SU-DHL-6 (cell line): ENCODE results near the gene TFG.

Experiments used
- H2AFZ ChIP-seq: fragments of 200-600 bp; sonication (generic); 2 replicates; pipeline ENCODE4 v1.6.1; 2014; ENCODE audit warnings: low read depth, mild to moderate bottlenecking, moderate library complexity, mixed read lengths, antibody characterized with exemption, low read length; ENCODE audit not compliant: severe bottlenecking
- H3F3A ChIP-seq: fragments of 200-600 bp; shearing (Covaris generic); 2 replicates; pipeline ENCODE4 v1.6.0; 2016; ENCODE audit warnings: antibody characterized with exemption, mild to moderate bottlenecking; ENCODE audit not compliant: insufficient read depth
- H3K27ac ChIP-seq: fragments of 200-600 bp; sonication (generic); 2 replicates; pipeline ENCODE4 v1.5.1; 2016; ENCODE audit warnings: low read depth, mild to moderate bottlenecking, low read length, moderate library complexity, mixed read lengths
- H3K27me3 ChIP-seq: fragments of 200-600 bp; sonication (generic), shearing (Covaris generic); 2 replicates; pipeline ENCODE4 v1.6.0; 2014; ENCODE audit warnings: mild to moderate bottlenecking, low read length
- H3K36me3 ChIP-seq: fragments of 200-600 bp; sonication (generic); 2 replicates; pipeline ENCODE4 v1.6.1; 2014; ENCODE audit warnings: mild to moderate bottlenecking, low read length, mixed read lengths
- H3K4me2 ChIP-seq: fragments of 300-600, 200-600 bp; shearing (Covaris generic), sonication (generic); 2 replicates; pipeline ENCODE4 v1.6.0; 2014; ENCODE audit warnings: low read length, low read depth, mild to moderate bottlenecking; ENCODE audit not compliant: poor library complexity, severe bottlenecking
- H3K4me3 ChIP-seq: fragments of 200-600 bp; sonication (generic); 2 replicates; pipeline ENCODE4 v1.5.1; 2014; ENCODE audit warnings: antibody characterized with exemption, low read length, mild to moderate bottlenecking, mixed read lengths; ENCODE audit not compliant: insufficient read depth, poor library complexity, severe bottlenecking
- H3K79me2 ChIP-seq: fragments of 200-600 bp; sonication (generic); 2 replicates; pipeline ENCODE4 v1.6.1; 2014; ENCODE audit warnings: mild to moderate bottlenecking, low read length, moderate library complexity; ENCODE audit not compliant: insufficient read depth
- H3K9ac ChIP-seq: fragments of 200-600 bp; sonication (generic); 2 replicates; pipeline ENCODE4 v1.7.0; 2014; ENCODE audit warnings: mild to moderate bottlenecking, low read length
- H3K9me2 ChIP-seq: fragments of 200-600 bp; sonication (generic); replicated peaks from 2 replicates; pipeline ENCODE4 v1.6.1; 2014; ENCODE audit warnings: low read length; ENCODE audit not compliant: insufficient read depth
- H3K9me3 ChIP-seq: fragments of 200-600 bp; sonication (generic); 2 replicates; pipeline ENCODE4 v1.6.1; 2014; ENCODE audit warnings: low read length, mixed read lengths; ENCODE audit not compliant: insufficient read depth
- H4K20me1 ChIP-seq: fragments of 200-600 bp; sonication (generic); 2 replicates; pipeline ENCODE4 v1.6.1; 2014; ENCODE audit warnings: low read depth, mild to moderate bottlenecking, antibody characterized with exemption, low read length, moderate library complexity, mixed read lengths
- EZH2phosphoT487 ChIP-seq: fragments of 200-600 bp; sonication (generic), shearing (Covaris generic); conservative IDR thresholded peaks from 2 replicates; pipeline ENCODE4 v1.6.1; 2018; ENCODE audit warnings: mild to moderate bottlenecking, antibody characterized with exemption, low read length, moderate library complexity, mixed read lengths
- TF ChIP-seq, protein P1 (sequence below): fragments of 200-600 bp; sonication (generic); IDR thresholded peaks from one replicate; pipeline ENCODE4 v1.5.1; 2017; ENCODE audit warnings: antibody characterized with exemption, mild to moderate bottlenecking, low read length, moderate library complexity; ENCODE audit not compliant: insufficient read depth, poor library complexity, severe bottlenecking

The TFG gene

DNA sequence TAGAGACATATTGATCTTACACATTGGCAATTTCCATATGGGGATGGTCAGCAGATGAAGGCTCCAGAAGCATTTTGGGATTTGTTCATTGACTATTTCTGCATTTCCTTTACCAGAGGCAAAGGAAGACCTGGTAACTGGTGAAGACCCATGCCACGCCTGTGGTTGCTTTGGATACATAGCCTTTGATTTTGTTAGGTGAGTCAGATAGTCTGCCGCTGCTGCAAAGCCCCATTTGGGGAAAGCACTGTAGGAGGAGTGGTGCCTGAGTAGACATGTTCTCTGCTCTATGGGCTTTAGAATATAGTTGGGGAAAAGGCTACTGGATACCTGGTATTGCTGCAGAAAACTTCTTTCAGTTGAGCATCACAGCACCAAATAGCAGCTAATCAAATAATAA is 56.8 kb downstream of the TFG start:
- H4K20me1 ChIP-seq, result no peaks in the 10 kb centered on the region
- H3K27me3 ChIP-seq, result no peaks in the 10 kb centered on the region; the same call in 1 of the 2 replicates
- no peak overlapping the region for H3K27ac ChIP-seq
- H3K9me3 ChIP-seq, result no peaks in the 10 kb centered on the region
- H3K79me2 ChIP-seq, result no peaks in the 10 kb centered on the region
- no peak overlapping the region for H3K4me2 ChIP-seq
- H3K9me2 ChIP-seq, result no peaks in the 10 kb centered on the region; the same call in 1 of the 2 replicates
- H3F3A ChIP-seq, result no peaks in the 10 kb centered on the region
- H3K9ac ChIP-seq, result no peak overlapping the region
- no peaks in the 10 kb centered on the region for H3K36me3 ChIP-seq
- TF ChIP-seq, protein P1, sequence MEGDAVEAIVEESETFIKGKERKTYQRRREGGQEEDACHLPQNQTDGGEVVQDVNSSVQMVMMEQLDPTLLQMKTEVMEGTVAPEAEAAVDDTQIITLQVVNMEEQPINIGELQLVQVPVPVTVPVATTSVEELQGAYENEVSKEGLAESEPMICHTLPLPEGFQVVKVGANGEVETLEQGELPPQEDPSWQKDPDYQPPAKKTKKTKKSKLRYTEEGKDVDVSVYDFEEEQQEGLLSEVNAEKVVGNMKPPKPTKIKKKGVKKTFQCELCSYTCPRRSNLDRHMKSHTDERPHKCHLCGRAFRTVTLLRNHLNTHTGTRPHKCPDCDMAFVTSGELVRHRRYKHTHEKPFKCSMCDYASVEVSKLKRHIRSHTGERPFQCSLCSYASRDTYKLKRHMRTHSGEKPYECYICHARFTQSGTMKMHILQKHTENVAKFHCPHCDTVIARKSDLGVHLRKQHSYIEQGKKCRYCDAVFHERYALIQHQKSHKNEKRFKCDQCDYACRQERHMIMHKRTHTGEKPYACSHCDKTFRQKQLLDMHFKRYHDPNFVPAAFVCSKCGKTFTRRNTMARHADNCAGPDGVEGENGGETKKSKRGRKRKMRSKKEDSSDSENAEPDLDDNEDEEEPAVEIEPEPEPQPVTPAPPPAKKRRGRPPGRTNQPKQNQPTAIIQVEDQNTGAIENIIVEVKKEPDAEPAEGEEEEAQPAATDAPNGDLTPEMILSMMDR, result no peak
- TF ChIP-seq EZH2phosphoT487, result no peak
- no peak overlapping the region for H2AFZ ChIP-seq
- no peak overlapping the region for H3K4me3 ChIP-seq

DNA sequence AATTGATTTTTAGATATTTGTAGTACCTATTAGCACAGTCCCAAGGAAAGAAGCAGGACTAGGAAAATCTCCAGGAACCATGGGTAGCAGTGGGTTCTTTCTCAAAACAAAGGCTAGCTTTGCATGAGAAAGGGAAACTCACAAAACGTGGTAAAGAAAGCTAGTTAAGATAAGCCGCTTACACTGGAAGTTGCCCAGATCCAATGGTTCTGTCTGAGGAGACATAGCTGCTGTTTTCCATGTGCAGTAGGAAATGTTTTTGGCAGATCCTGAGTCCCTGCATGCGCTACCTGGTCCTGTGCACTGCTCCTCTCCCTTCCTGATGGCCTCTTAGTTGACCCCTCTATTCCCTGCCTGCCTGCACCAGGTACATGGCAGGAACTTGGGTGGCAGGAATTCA is 60.4 kb downstream of the TFG start:
- no peak overlapping the region for H3K9ac ChIP-seq
- TF ChIP-seq EZH2phosphoT487, result no peak
- TF ChIP-seq, protein P1, result no peak
- no peak overlapping the region for H2AFZ ChIP-seq
- H4K20me1 ChIP-seq, result no peaks in the 10 kb centered on the region
- no peaks in the 10 kb centered on the region; the same call in 1 of the 2 replicates for H3K27me3 ChIP-seq
- H3F3A ChIP-seq, result no peaks in the 10 kb centered on the region
- no peak overlapping the region for H3K4me2 ChIP-seq
- H3K9me2 ChIP-seq, result no peaks in the 10 kb centered on the region; the same call in 1 of the 2 replicates
- no peak overlapping the region for H3K4me3 ChIP-seq
- no peaks in the 10 kb centered on the region for H3K79me2 ChIP-seq
- no peaks in the 10 kb centered on the region for H3K9me3 ChIP-seq
- H3K36me3 ChIP-seq, result no peaks in the 10 kb centered on the region
- H3K27ac ChIP-seq, result no peak overlapping the region

DNA sequence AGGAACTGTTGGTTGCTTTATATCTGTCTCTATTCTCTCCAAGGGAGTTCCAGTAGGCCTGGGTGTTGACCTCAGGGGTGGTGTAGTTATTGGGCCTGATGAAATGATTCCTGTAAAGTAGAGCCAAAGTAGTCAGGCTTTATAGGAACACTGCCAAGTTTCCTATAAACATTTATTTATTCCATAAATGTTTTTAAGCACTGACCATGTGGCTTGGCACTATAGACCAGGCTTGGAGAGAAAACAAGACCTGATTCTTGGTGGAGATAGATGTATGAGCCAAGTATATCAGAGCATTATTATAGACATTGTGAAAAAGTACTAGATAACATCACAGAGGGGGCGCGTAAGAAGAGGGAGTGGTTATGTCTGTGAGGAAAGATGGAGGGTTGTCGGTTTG is 65.9 kb downstream of the TFG start:
- Histone ChIP-seq H3K27me3 (no peaks in the 10 kb centered on the region), H3K4me2 (no peak overlapping the region), H3K9me3 (no peaks in the 10 kb centered on the region), H4K20me1 (no peaks in the 10 kb centered on the region), H3K9me2 (no peaks in the 10 kb centered on the region), H3K36me3 (no peaks in the 10 kb centered on the region), H3K79me2 (no peaks in the 10 kb centered on the region), H3K4me3 (no peak overlapping the region), H2AFZ (no peak overlapping the region), H3F3A (no peaks in the 10 kb centered on the region), H3K27ac (no peak overlapping the region), H3K9ac (no peak overlapping the region)
- TF ChIP-seq, protein P1, result no peak
- TF ChIP-seq EZH2phosphoT487, result no peak
